Keratinocyte (primary cell): Measurements from ENCODE around the gene MET. TPM values are rescaled to one million over a fixed set of nuclear protein-coding genes. Genes with fewer than 3 reads are reported as not detected.

ENCODE experiments used
- DNase-seq: peaks from one replicate; pipeline ENCODE4 v3.0.0-alpha.2; 2011; ENCODE audit warnings: low read depth, missing footprints, low spot score
- FAIRE-seq: peaks from 2 replicates; lab custom pipeline; 2011; peaks lifted over from hg19 to GRCh38; lab: Jason Lieb, UNC
- H2AFZ ChIP-seq: 2 replicates; pipeline ENCODE4 v1.6.0; 2012; ENCODE audit warnings: low read length, control low read depth, inconsistent platforms; ENCODE audit not compliant: control insufficient read depth
- H3K27ac ChIP-seq: 2 replicates; pipeline ENCODE4 v1.5.1; 2011; ENCODE audit warnings: low read length; ENCODE audit not compliant: control insufficient read depth, insufficient read depth
- H3K27me3 ChIP-seq: 3 replicates; pipeline ENCODE4 v1.6.0; 2011; ENCODE audit warnings: low read length; ENCODE audit not compliant: control insufficient read depth, insufficient read depth; ENCODE audit errors: extremely low read depth
- H3K36me3 ChIP-seq, 2 experiments: 2 replicates in 1 of 2; 3 replicates in 1 of 2; pipeline ENCODE4 v1.5.1; 2011; ENCODE audit warnings: low read length in 2 of 2, mild to moderate bottlenecking in 1 of 2; ENCODE audit not compliant: control insufficient read depth in 2 of 2, insufficient read depth in 2 of 2; ENCODE audit errors: extremely low read depth in 1 of 2
- H3K4me1 ChIP-seq: 3 replicates; pipeline ENCODE4 v1.5.1; 2011; ENCODE audit warnings: low read length; ENCODE audit not compliant: control insufficient read depth, insufficient read depth; ENCODE audit errors: extremely low read depth
- H3K4me2 ChIP-seq: 3 replicates; pipeline ENCODE4 v1.6.0; 2011; ENCODE audit warnings: low read depth, low read length; ENCODE audit not compliant: control insufficient read depth, insufficient read depth; ENCODE audit errors: extremely low read depth
- H3K4me3 ChIP-seq, 3 experiments: fragments of 200-600 bp in 1 of 3; sonication (generic) in 1 of 3; 2 replicates in 2 of 3; 3 replicates in 1 of 3; pipeline ENCODE4 v1.5.1; 2011 to 2016; ENCODE audit warnings: low read length in 3 of 3, mild to moderate bottlenecking in 3 of 3, control low read depth in 2 of 3, inconsistent platforms in 1 of 3, low read depth in 1 of 3, mixed read lengths in 1 of 3, mixed run types in 1 of 3, moderate library complexity in 1 of 3; ENCODE audit not compliant: control insufficient read depth in 2 of 3, insufficient read depth in 2 of 3; ENCODE audit errors: extremely low read depth in 1 of 3
- H3K79me2 ChIP-seq: 2 replicates; pipeline ENCODE4 v1.6.0; 2012; ENCODE audit warnings: low read length; ENCODE audit not compliant: control insufficient read depth, insufficient read depth
- H3K9ac ChIP-seq: 3 replicates; pipeline ENCODE4 v1.6.0; 2011; ENCODE audit warnings: low read length; ENCODE audit not compliant: control insufficient read depth, insufficient read depth; ENCODE audit errors: extremely low read depth
- H3K9me1 ChIP-seq: 3 replicates; pipeline ENCODE4 v1.6.0; 2011; ENCODE audit warnings: low read length; ENCODE audit not compliant: control insufficient read depth, insufficient read depth; ENCODE audit errors: extremely low read depth
- H3K9me3 ChIP-seq: 2 replicates; pipeline ENCODE4 v1.5.1; 2012; ENCODE audit warnings: low read depth, low read length; ENCODE audit not compliant: control insufficient read depth
- H4K20me1 ChIP-seq: 3 replicates; pipeline ENCODE4 v1.6.0; 2011; ENCODE audit warnings: low read length; ENCODE audit not compliant: control insufficient read depth, insufficient read depth; ENCODE audit errors: extremely low read depth
- CTCF ChIP-seq, 3 experiments: IDR thresholded peaks in 1 of 3; conservative IDR thresholded peaks in 1 of 3; optimal IDR thresholded peaks in 1 of 3; 2 replicates in 2 of 3; 3 replicates in 1 of 3; pipeline versions ENCODE3 to v1.5.1; 2011; ENCODE audit warnings: low read length in 3 of 3, mild to moderate bottlenecking in 3 of 3, moderate library complexity in 2 of 3, control low read depth in 1 of 3, inconsistent platforms in 1 of 3; ENCODE audit not compliant: insufficient read depth in 2 of 3; ENCODE audit errors: extremely low read depth in 1 of 3
- EZH2 ChIP-seq: IDR thresholded peaks from one replicate; pipeline ENCODE4 v1.6.1; 2012; ENCODE audit warnings: inconsistent platforms, mild to moderate bottlenecking, low read length, moderate library complexity
- dilution Hi-C: fragments of 300-500 bp; cut with MboI; formaldehyde crosslinking; loops from one replicate; pipeline ENCODE4 v1.7.0; 2020; ENCODE audit warnings: low sequenced_read_pairs; ENCODE audit not compliant: extremely low pct_ligation_motif_present
- polyA plus RNA-seq, 5 experiments: library from polyadenylated mRNA; depleted of rRNA in 3 of 5; stranded (reverse) in 3 of 5; stranded (forward) in 1 of 5; unstranded in 1 of 5; fragments of >200 nt; gene quantifications; 1 replicate in 1 of 5; 2 replicates in 3 of 5; 3 replicates in 1 of 5; pipeline versions ENCODE4 v1.2.1 to v1.2.3, GENCODE V29; 2011 to 2012; ENCODE audit warnings: missing spikeins in 2 of 5, low read depth in 1 of 5, low replicate concordance in 1 of 5

Gene MET
- polyA plus RNA-seq, 1 donor (not counting 4 experiments of a cell fraction or from before 2014, with no cell fraction given): 117 TPM

DNA sequence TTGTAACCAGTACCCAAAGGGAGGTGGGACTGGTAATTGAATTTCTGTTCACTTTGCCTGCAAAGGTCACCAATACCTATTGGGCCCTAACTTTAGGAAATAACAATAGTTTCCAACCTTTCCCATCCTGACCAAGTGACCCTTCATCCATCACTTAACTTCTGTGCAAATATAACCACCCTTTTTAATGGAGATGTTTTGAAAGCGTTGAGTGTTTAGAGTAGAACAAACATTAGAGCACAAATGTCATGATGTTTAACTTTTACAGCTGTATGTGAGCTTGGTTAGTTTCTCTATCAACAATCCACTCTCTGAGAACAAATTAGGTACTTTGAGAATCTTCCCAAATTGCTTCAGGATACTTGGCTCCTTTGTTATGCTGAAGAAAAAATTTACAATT is 66.4 kb downstream of the MET start:
- no peak for TF ChIP-seq EZH2
- no peak for TF ChIP-seq CTCF (optimal IDR thresholded peaks at IDR 0.05 in 1 of 3, IDR thresholded peaks at IDR 0.05 in 1 of 3, conservative IDR thresholded peaks at IDR 0.05 in 1 of 3; ENCODE audit: extremely low read depth in 1 of 3, insufficient read depth in 2 of 3, low read length in 3 of 3)
- no peak for FAIRE-seq
- H3K36me3 ChIP-seq: peaks cover 13 to 22% of the 10 kb centered on the region in 2 experiments
- no peak overlapping the region for H2AFZ ChIP-seq
- DNase-seq: no peak
- H4K20me1 ChIP-seq: no peaks in the 10 kb centered on the region
- H3K4me1 ChIP-seq: peaks cover 28% of the 10 kb centered on the region
- H3K4me2 ChIP-seq: no peak overlapping the region
- H3K9me1 ChIP-seq: no peaks in the 10 kb centered on the region
- H3K27ac ChIP-seq: no peak overlapping the region
- no peak overlapping the region for H3K9ac ChIP-seq
- dilution Hi-C loops: no loop called here
- no peaks in the 10 kb centered on the region for H3K27me3 ChIP-seq
- H3K4me3 ChIP-seq: no peak overlapping the region
- H3K9me3 ChIP-seq: no peaks in the 10 kb centered on the region
- peaks cover 24% of the 10 kb centered on the region for H3K79me2 ChIP-seq

- Histone ChIP-seq H3K27me3 (no peaks in the 10 kb centered on the region), H2AFZ (no peak overlapping the region), H3K79me2 (peaks cover 24% of the 10 kb centered on the region), H3K27ac (no peak overlapping the region), H3K36me3 (peaks cover 17 to 22% of the 10 kb centered on the region in 2 experiments), H3K4me1 (peaks cover 28% of the 10 kb centered on the region), H3K4me3 (no peak overlapping the region), H4K20me1 (no peaks in the 10 kb centered on the region), H3K4me2 (no peak overlapping the region), H3K9ac (no peak overlapping the region), H3K9me3 (no peaks in the 10 kb centered on the region), H3K9me1 (no peaks in the 10 kb centered on the region)
- TF ChIP-seq EZH2: no peak
- TF ChIP-seq CTCF (optimal IDR thresholded peaks at IDR 0.05 in 1 of 3, IDR thresholded peaks at IDR 0.05 in 1 of 3, conservative IDR thresholded peaks at IDR 0.05 in 1 of 3; ENCODE audit: extremely low read depth in 1 of 3, insufficient read depth in 2 of 3, low read length in 3 of 3): no peak
- dilution Hi-C loops: no loop called here
- DNase-seq (no peak), FAIRE-seq (no peak)
Observed at GRCh38 chr7:116739307-116739706, 67.3 kb downstream of the MET start.
